Suprapubic skin (tissue), 4 donors: ENCODE results near the gene LRRC9. TPM values are rescaled to one million over a fixed set of nuclear protein-coding genes. Genes with fewer than 3 reads are reported as not detected.
A peak's percentile ranks its signal among the peaks of the same experiment; 100 is the strongest.

Experiments used
- DNase-seq, 2 donors: peaks; one replicate each; pipeline ENCODE4 v3.0.0-alpha.2; 2019; ENCODE audit warnings: low spot score in 2 of 2
- H3K27ac ChIP-seq: fragments of 200-600 bp; sonication (generic); one replicate; pipeline ENCODE4 v1.5.1; 2019
- H3K27me3 ChIP-seq: fragments of 200-600 bp; sonication (generic); one replicate; pipeline ENCODE4 v1.5.1; 2019
- H3K36me3 ChIP-seq: fragments of 200-600 bp; sonication (generic); one replicate; pipeline ENCODE4 v1.5.1; 2019
- H3K4me1 ChIP-seq: fragments of 200-600 bp; sonication (generic); one replicate; pipeline ENCODE4 v1.5.1; 2019
- H3K4me3 ChIP-seq: fragments of 200-600 bp; sonication (generic); one replicate; pipeline ENCODE4 v1.5.1; 2019; ENCODE audit warnings: mild to moderate bottlenecking
- H3K9me3 ChIP-seq: fragments of 200-600 bp; sonication (generic); one replicate; pipeline ENCODE4 v1.5.1; 2019
- CTCF ChIP-seq, 2 donors: fragments of 200-600 bp in 1 of 2; fragments of 450-650 bp in 1 of 2; sonication (generic) in 1 of 2; IDR thresholded peaks; one replicate each; pipeline ENCODE4 v1.5.1; 2016 to 2019; ENCODE audit warnings: antibody characterized with exemption in 2 of 2, mild to moderate bottlenecking in 1 of 2, moderate library complexity in 1 of 2
- EP300 ChIP-seq: sonication (generic); formaldehyde crosslinking; IDR thresholded peaks from one replicate; pipeline ENCODE4 v1.6.1; 2017; ENCODE audit warnings: antibody characterized with exemption
- POLR2A ChIP-seq, 2 donors: fragments of 450-650 bp; IDR thresholded peaks; one replicate each; pipeline ENCODE4 v1.6.1; 2017; ENCODE audit warnings: antibody characterized with exemption in 2 of 2, mild to moderate bottlenecking in 2 of 2, moderate library complexity in 2 of 2
- POLR2AphosphoS5 ChIP-seq, 3 donors: sonication (generic); formaldehyde crosslinking; IDR thresholded peaks; one replicate each; pipeline ENCODE4 v1.6.1; 2017; ENCODE audit warnings: antibody characterized with exemption in 3 of 3
- WGBS: methylation state at CpG from one replicate; pipeline ENCODE4 v1.1.5; 2018; 5-methylcytosine and 5-hydroxymethylcytosine counted together
- total RNA-seq, 4 donors: library from RNA; depleted of rRNA; stranded (reverse); fragments of >200 nt; gene quantifications; one replicate each; pipeline ENCODE4 v1.1.0, GENCODE V29; 2016

LRRC9 gene
- total RNA-seq, 4 donors from 2014 or later, result not detected

GRCh38 chr14:59895721-59896120 lies 24.2 kb upstream of the LRRC9 start:
- DNase-seq, result no peak
- Histone ChIP-seq H3K27ac (no peak overlapping the region), H3K4me3 (no peak overlapping the region), H3K9me3 (no peaks in the 10 kb centered on the region), H3K27me3 (no peaks in the 10 kb centered on the region), H3K36me3 (no peaks in the 10 kb centered on the region), H3K4me1 (no peaks in the 10 kb centered on the region)
- TF ChIP-seq CTCF (IDR thresholded peaks at IDR 0.05) (no peak), POLR2AphosphoS5 (IDR thresholded peaks at IDR 0.05) (no peak)
- WGBS, result 37% methylated on average over 1 of the region's 1 CpG

DNA sequence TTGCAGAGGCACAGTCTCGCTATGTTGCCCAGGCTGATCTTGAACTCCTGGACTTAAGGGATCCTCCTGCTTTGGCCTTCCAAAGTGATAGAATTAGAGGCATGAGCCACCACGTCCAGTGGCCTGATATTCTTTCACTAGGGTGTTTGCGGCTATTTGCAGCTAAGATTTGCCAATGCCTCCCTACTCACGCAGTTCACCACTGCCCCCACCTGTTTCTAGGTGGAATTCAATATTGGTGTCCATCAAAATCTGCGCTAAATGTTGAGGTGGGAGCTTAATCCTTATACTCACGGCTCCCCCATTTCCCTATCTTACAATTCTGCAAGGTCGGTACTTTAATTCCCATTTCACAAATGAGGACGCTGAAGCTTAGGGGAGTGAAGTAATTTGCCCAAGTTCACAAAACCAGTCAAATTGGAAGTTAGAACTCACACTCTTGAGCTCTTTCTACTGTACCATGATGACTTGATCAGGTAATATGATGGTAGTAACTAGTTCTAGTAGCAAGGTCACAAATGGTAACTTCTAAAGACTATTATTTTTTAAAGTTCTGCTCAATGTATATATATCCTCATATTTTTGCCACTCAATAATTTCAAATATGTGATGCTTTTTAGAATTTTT lies 22.1 kb upstream of the LRRC9 start:
- WGBS, result 46% methylated on average over 8 of the region's 8 CpGs
- TF ChIP-seq CTCF (IDR thresholded peaks at IDR 0.05) (peak in 1 of 2 donors; percentile 26), POLR2AphosphoS5 (IDR thresholded peaks at IDR 0.05) (no peak)

GRCh38 chr14:59900556-59900955 lies 19.4 kb upstream of the LRRC9 start:
- Histone ChIP-seq H3K4me1 (no peaks in the 10 kb centered on the region), H3K9me3 (no peaks in the 10 kb centered on the region), H3K4me3 (no peak overlapping the region), H3K27ac (no peak overlapping the region), H3K36me3 (no peaks in the 10 kb centered on the region), H3K27me3 (no peaks in the 10 kb centered on the region)
- WGBS, result 66% methylated on average over 3 of the region's 3 CpGs
- no peak for TF ChIP-seq EP300
- TF ChIP-seq POLR2AphosphoS5 (IDR thresholded peaks at IDR 0.05), result no peak
- TF ChIP-seq CTCF (IDR thresholded peaks at IDR 0.05), result no peak
- no peak for TF ChIP-seq POLR2A (IDR thresholded peaks at IDR 0.05)
- no peak for DNase-seq

More for the DNA sequence above, 22.1 kb upstream of the LRRC9 start:
- Histone ChIP-seq H3K9me3 (no peaks in the 10 kb centered on the region), H3K36me3 (no peaks in the 10 kb centered on the region), H3K27me3 (no peaks in the 10 kb centered on the region), H3K4me3 (no peak overlapping the region), H3K27ac (no peak overlapping the region), H3K4me1 (no peaks in the 10 kb centered on the region)
- DNase-seq, result no peak

- no peaks in the 10 kb centered on the region for H3K27me3 ChIP-seq
- 60% methylated on average over 2 of the region's 2 CpGs for WGBS
- no peaks in the 10 kb centered on the region for H3K4me1 ChIP-seq
- TF ChIP-seq POLR2AphosphoS5 (IDR thresholded peaks at IDR 0.05) (no peak), CTCF (IDR thresholded peaks at IDR 0.05) (no peak), EP300 (no peak), POLR2A (IDR thresholded peaks at IDR 0.05) (no peak)
- no peak for DNase-seq
- no peak overlapping the region for H3K27ac ChIP-seq
- H3K9me3 ChIP-seq, result no peaks in the 10 kb centered on the region
- H3K36me3 ChIP-seq, result no peaks in the 10 kb centered on the region
- no peak overlapping the region for H3K4me3 ChIP-seq
Measured at GRCh38 chr14:59904184-59904583, 15.8 kb upstream of the LRRC9 start.

DNA sequence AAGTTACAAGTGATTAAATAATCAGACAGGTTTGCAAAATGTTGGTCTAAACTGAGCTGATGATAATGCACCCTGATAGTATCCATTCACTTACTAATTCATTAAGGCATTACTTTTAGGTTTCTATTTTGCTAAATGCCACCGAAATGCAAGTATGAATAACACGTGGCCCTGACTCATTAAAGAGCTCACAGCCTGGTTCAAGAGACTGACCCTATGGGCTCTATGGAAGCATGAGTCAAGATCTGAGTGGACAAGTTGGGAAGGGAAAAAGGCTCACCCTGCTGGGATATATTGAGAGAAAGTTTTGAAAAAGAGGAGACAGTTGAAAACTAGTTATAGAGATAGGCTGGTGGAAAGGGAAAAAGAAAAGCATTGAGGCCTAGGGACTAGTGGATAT lies 14.8 kb upstream of the LRRC9 start:
- DNase-seq, result no peak
- H3K4me3 ChIP-seq, result no peak overlapping the region
- 90% methylated on average over 2 of the region's 2 CpGs for WGBS
- no peaks in the 10 kb centered on the region for H3K36me3 ChIP-seq
- H3K4me1 ChIP-seq, result no peaks in the 10 kb centered on the region
- no peak overlapping the region for H3K27ac ChIP-seq
- no peaks in the 10 kb centered on the region for H3K27me3 ChIP-seq
- H3K9me3 ChIP-seq, result no peaks in the 10 kb centered on the region
- TF ChIP-seq POLR2AphosphoS5 (IDR thresholded peaks at IDR 0.05) (no peak), EP300 (no peak), CTCF (IDR thresholded peaks at IDR 0.05) (no peak), POLR2A (IDR thresholded peaks at IDR 0.05) (no peak)
